ENCODE measurements around the gene KIAA1549.

KIAA1549 gene

GRCh38 chr7:138852469-138852868 is 128.7 kb downstream of the KIAA1549 start:
- DNase-seq (ENCODE audit: low read depth in 2 of 2): no peak

DNA sequence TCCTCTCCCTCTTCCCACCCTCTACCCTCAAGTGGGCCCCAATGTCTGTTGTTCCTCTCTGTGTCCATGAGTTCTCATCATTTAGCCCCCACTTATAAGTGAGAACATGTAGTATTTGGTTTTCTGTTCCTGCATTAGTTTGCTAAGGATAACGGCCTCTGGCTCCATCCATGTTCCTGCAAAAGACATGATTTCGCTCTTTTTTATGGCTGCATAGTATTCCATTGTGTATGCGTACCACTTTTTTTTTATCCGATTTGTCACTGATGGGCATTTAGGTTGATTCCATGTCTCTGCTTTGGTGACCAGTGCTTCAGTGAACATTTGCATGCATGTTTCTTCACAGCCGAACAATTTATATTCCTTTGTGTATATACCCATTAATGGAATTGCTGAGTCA is 131.5 kb downstream of the KIAA1549 start:
- DNase-seq (ENCODE audit: low read depth in 2 of 2): no peak

GRCh38 chr7:138848056-138848980 is 132.9 kb downstream of the KIAA1549 start:
- DNase-seq (ENCODE audit: low read depth in 2 of 2): no peak

GRCh38 chr7:138845711-138846110 is 135.5 kb downstream of the KIAA1549 start:
- no peak for DNase-seq (ENCODE audit: low read depth in 2 of 2)

DNA sequence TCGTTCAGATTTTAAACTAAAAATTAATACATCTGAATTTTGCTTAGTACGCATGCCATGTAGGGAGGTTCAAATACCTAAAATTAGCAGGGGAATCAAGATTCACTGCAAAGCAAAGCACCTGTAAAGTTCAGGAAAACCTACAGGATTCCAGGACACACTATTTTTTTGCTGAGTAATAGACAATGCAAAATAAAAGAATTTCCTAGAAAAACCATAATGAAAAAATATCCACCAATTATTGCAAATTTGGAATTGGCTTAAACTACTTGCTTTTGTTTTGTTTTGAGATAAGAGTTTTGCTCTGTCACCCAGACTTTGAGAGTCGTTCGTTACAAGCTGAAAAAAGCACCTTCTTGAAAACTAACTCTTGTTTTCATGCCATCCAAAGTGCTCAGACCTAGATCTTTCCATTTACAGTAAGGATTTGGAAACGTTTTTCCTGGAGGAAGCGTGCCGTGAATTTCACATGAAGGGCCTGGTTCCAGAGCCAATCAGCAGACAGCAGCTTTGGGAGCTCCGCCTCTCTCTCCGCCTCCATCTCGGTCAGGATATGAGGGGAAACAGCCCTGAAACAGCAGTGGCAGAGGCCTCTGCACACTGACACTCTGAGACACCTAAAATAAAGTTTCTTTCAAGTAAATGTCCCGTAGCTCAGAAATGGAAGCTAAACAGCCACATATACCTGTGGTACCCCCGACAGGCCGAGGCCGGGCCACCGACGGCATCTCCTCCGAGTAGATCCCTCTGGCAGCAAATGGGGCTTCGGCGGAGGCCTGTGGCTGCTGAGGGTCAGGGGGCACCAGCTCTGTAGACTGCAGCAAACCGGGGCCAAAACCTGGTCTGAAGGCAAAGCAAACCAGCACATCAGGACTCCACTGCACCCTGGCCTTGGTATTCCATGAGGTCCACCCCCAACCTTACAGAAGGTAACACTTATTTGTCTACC is 137.3 kb downstream of the KIAA1549 start:
- no peak for DNase-seq (ENCODE audit: low read depth in 2 of 2)

- peak; percentile 20 to 32 for DNase-seq (ENCODE audit: low read depth in 2 of 2)
Observed at GRCh38 chr7:138842111-138842510, 139.1 kb downstream of the KIAA1549 start.

- no peak for DNase-seq (ENCODE audit: low read depth in 2 of 2)
Observed at GRCh38 chr7:138838166-138838565, 143.0 kb downstream of the KIAA1549 start.

- DNase-seq (ENCODE audit: low read depth in 2 of 2): no peak
Observed at GRCh38 chr7:138837627-138838026, 143.6 kb downstream of the KIAA1549 start.

DNA sequence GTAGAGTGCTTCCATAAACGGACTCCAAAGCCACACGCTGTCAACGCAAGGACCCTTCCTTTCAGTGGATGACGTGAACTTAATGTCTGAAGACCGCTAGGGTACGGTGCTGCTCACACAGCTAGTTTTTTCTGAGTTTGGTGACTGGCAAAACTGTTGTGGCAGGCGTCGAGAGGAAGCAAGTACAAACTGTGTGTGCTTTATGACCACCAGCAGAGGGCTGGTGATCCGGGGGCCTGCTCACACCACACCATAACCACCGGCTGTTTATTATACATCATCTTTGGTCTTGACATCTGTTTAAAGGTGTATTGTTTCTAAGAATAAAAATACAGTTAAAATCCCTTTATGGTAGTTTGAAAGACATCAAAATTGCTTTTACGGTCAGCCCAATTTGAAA is 146.1 kb downstream of the KIAA1549 start:
- no peak for DNase-seq (ENCODE audit: low read depth in 2 of 2)

DNA sequence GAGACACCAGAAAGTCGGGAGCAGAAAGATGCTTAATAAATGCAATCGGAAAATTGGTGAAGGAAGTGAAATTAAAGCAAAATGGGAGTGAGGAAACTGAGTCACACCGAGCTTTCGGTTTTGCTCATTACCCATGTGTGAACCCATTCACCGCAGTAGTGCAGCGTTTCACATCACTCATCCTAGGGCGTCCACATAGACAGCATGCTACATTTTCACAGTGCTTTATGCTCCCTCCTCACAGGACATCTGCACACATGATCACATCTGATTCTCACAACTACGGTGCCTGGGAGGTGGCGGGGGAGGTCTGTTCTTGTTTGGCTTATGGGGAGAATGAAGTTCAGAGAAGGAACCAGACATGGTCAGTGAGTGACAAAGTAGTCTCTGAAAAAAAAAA is 146.6 kb downstream of the KIAA1549 start:
- no peak for DNase-seq (ENCODE audit: low read depth in 2 of 2)

- no peak for DNase-seq (ENCODE audit: low read depth in 2 of 2)
Observed at GRCh38 chr7:138833596-138833995, 147.6 kb downstream of the KIAA1549 start.

GRCh38 chr7:138832966-138833365 is 148.2 kb downstream of the KIAA1549 start:
- no peak for DNase-seq (ENCODE audit: low read depth in 2 of 2)

DNA sequence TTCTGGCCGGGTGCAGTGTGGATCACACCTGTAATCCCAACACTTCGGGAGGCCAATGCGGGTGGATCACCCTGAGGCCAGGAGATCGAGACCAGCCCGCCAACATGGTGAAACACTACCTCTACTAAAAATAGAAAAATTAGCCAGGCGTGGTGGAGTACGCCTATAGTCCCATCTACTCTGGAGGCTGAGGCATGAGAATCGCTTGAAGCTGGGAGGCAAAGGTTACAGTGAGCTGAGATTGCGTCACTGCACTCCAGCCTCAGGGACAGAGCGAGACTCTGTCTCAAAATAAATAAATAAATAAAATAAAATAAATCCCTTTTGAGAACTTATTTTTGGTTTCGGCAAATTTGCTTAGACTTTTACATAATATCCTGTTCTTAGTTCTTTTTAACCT is 151.9 kb downstream of the KIAA1549 start:
- DNase-seq (ENCODE audit: low read depth in 2 of 2): no peak

DNA sequence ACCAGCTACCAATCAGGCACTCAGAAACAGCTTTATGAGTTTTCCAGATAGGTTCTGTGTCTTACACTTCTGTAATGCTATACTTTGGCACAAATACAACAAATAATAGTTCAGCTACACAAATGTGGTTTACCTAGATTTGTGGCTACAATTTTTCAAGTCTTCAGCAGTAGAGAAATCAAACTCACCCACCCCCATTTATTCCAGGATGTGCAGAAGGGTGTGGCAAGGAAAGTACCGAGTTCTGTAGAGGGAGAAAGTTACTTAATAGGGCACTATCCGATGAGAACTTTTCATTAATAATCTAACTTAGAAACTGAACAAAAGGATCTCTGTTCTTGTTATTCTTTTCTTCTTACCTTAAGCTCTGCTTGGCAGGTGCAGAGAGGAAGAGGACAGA is 152.9 kb downstream of the KIAA1549 start:
- no peak for DNase-seq (ENCODE audit: low read depth in 2 of 2)

DNA sequence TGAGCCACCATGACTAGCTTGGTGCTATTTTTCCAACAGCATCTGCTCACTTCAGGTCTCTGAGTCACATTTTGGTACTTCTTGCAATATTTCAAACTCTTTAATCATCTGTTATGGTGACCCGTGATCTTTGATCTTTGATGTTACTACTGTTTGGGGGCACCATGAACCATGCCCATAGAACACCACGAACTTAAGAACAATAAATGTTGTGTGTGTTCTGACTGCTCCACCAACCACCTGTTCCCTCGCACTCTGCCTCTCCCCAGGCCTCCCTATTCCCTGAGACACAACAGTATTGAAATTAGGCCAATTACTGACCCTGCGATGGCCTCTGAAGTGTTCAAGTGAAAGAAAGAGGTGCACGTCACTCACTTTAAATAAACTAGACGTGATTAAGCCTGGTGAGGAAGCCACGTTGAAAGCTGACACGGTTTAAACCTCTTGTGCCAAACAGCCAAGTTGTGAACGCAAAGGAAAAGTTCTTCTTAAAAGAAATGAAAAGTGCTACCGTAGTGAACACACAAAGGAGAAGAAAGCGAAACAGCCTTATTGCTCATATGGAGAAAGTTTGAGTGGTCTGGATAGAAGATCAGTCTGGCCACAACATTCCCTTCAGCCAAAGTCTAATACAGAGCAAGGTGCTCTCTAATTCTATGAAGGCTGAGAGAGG is 156.0 kb downstream of the KIAA1549 start:
- no peak for DNase-seq (ENCODE audit: low read depth in 2 of 2)

- DNase-seq (ENCODE audit: low read depth in 2 of 2): no peak
Observed at GRCh38 chr7:138822867-138823535, 158.2 kb downstream of the KIAA1549 start.

DNA sequence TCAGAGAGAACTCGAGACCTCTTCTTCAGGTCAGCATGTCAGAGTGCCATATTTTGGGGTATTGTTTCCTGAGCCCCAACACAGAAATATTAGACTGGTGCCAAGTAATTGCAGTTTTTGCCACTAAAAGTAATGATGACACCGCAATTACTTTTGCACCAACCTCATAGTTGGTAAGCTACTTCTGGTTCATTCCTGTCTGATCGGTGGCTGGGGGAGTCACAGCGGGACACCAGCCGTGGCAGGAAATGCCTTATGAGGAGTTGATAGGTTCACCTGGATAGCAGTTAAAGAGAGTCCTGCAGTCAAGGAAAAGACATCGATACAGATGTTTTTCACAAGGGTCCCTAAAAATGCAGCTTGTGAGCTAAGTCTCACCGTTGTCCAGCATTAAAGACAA is 159.3 kb downstream of the KIAA1549 start:
- DNase-seq (ENCODE audit: low read depth in 2 of 2): no peak

- DNase-seq (ENCODE audit: low read depth in 2 of 2): no peak
Observed at GRCh38 chr7:138819625-138820024, 161.6 kb downstream of the KIAA1549 start.

DNA sequence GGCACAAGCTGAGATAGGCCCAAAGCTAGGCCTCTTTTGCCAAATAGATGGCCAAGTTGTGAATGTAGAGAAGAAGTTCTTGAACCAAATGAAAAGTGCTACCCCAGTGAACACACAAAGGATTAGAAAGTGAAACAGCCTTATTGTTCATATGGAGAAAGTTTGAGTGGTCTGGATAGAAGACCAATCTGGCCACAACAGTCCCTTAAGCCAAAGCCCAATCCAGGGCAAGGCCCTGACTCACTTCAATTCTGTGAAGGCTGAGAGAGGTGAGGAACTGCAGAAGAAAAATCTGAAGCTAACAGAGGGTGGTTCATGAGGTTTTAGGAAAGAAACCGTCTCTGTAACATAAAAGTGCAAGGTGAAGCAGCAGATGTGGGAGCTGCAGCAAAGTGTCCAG is 164.5 kb downstream of the KIAA1549 start:
- no peak for DNase-seq (ENCODE audit: low read depth in 2 of 2)

DNA sequence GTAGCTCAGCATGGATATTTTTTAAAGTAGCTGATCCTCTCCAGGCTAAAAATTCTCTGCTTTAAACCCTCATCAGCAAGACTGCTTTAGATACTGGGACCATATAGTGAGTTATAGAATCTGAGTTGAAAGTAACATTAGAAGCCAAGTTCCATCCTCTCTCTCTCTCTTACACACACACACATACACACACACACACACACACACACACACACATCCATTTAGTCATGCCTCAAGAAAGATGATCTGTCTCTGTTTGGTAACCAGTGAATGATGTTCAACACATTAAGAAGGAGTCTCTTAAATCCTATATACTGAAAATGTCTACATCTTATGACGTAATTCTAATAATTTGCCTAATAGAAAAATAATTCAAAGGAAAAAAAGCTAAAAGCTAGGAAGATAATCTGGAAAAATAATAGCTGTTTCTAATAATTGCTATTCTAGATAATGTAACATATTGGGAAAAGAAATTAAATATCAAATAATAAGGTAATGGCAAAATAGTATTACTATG is 166.3 kb downstream of the KIAA1549 start:
- no peak for DNase-seq (ENCODE audit: low read depth in 2 of 2)

DNA sequence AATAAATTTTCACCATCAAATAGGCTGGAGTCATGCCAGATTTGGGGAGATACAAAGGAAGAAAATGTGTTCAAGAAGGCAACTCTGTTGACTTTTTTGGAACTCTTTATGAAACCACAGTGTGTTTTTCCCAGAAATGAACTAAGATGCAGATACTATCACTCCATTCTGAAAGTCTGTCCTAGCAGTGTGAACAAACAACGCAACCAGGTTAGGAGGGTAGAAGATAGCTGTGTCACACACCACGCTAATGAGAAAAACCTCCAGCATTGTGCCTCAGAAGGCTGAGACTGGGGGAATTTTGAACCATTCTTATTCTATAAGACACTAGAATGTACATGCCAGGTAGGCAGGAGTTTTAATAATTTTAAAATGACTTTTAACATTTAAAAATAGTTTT is 167.2 kb downstream of the KIAA1549 start:
- no peak for DNase-seq (ENCODE audit: low read depth in 2 of 2)

Data from fibroblast of skin of left quadriceps (primary cell).